ENCODE results near the gene PPP1R18. TPM values are rescaled to one million over a fixed set of nuclear protein-coding genes. Genes with fewer than 3 reads are reported as not detected.

The PPP1R18 gene
- total and polyA plus RNA-seq, 9 of the 15 experiments (the other 6 are each of a cell fraction or from before 2014, with no cell fraction given), result 12.0 to 99.2 (median 42.6) TPM

DNA sequence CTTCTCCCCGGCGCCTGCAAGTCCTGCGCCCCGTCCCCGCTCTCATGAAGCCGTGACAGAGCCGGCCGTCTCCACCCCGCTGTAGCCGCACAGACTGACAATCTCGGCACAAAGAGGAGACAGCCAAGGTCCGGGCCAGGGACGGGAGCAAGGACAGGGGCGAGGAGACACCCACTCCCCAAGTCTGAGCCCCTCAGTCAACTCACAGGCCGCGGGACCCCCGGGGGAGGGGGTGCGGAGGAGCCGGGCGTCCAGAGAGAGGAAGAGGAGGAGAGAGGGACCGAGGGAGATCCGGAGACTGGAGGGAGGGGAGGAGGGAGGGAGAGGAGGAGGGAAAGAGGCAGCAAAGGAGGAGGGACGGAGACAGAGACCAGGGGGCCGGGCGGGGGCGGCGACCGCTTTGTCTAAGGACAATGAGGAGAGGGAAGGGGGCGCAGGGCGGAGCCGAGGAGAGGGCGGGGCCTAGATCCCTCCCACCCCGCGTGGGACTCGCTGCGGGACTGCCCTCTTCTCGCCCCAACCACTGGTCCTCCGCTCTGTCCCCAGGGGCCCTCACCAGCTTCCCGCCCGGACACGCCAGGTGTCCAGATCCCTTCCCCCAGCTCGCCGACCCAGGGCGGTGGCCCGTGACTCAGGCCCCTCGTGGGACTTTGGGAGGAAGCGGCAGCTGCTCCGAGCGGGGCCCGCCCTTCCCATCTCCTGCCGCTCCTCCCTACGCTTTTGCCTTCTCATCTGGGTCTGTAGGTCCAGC is 638 bp upstream of the PPP1R18 start (continued):
- TF ChIP-seq, protein P1, sequence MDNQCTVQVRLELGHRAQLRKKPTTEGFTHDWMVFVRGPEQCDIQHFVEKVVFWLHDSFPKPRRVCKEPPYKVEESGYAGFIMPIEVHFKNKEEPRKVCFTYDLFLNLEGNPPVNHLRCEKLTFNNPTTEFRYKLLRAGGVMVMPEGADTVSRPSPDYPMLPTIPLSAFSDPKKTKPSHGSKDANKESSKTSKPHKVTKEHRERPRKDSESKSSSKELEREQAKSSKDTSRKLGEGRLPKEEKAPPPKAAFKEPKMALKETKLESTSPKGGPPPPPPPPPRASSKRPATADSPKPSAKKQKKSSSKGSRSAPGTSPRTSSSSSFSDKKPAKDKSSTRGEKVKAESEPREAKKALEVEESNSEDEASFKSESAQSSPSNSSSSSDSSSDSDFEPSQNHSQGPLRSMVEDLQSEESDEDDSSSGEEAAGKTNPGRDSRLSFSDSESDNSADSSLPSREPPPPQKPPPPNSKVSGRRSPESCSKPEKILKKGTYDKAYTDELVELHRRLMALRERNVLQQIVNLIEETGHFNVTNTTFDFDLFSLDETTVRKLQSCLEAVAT (IDR thresholded peaks at IDR 0.05), result peak; percentile 32 to 66; a peak in 2 of 4 replicates
- TF ChIP-seq KHSRP (IDR thresholded peaks at IDR 0.05) (no peak), NFXL1 (CRISPR knock-in tag; IDR thresholded peaks at IDR 0.05) (no peak), MAZ (CRISPR knock-in tag; conservative IDR thresholded peaks at IDR 0.05 in 1 of 2, IDR thresholded peaks at IDR 0.05 in 1 of 2) (peak in 1 of 2 experiments; percentile 90), TAF15 (IDR thresholded peaks at IDR 0.05; ENCODE audit: low read depth, low read length) (no peak), STAT5A (IDR thresholded peaks at IDR 0.05; ENCODE audit: borderline replicate concordance, low read length) (peak; percentile 41; the same call in 1 of the 2 replicates)
- TF ChIP-seq, protein P2, sequence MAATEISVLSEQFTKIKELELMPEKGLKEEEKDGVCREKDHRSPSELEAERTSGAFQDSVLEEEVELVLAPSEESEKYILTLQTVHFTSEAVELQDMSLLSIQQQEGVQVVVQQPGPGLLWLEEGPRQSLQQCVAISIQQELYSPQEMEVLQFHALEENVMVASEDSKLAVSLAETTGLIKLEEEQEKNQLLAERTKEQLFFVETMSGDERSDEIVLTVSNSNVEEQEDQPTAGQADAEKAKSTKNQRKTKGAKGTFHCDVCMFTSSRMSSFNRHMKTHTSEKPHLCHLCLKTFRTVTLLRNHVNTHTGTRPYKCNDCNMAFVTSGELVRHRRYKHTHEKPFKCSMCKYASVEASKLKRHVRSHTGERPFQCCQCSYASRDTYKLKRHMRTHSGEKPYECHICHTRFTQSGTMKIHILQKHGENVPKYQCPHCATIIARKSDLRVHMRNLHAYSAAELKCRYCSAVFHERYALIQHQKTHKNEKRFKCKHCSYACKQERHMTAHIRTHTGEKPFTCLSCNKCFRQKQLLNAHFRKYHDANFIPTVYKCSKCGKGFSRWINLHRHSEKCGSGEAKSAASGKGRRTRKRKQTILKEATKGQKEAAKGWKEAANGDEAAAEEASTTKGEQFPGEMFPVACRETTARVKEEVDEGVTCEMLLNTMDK (IDR thresholded peaks at IDR 0.05; ENCODE audit: borderline replicate concordance, insufficient read depth, low read depth, low read length, poor library complexity, severe bottlenecking), result no peak
- TF ChIP-seq, protein P3, sequence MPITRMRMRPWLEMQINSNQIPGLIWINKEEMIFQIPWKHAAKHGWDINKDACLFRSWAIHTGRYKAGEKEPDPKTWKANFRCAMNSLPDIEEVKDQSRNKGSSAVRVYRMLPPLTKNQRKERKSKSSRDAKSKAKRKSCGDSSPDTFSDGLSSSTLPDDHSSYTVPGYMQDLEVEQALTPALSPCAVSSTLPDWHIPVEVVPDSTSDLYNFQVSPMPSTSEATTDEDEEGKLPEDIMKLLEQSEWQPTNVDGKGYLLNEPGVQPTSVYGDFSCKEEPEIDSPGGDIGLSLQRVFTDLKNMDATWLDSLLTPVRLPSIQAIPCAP (CRISPR knock-in tag; IDR thresholded peaks at IDR 0.05; ENCODE audit: borderline replicate concordance), result no peak
- TF ChIP-seq, protein P4, sequence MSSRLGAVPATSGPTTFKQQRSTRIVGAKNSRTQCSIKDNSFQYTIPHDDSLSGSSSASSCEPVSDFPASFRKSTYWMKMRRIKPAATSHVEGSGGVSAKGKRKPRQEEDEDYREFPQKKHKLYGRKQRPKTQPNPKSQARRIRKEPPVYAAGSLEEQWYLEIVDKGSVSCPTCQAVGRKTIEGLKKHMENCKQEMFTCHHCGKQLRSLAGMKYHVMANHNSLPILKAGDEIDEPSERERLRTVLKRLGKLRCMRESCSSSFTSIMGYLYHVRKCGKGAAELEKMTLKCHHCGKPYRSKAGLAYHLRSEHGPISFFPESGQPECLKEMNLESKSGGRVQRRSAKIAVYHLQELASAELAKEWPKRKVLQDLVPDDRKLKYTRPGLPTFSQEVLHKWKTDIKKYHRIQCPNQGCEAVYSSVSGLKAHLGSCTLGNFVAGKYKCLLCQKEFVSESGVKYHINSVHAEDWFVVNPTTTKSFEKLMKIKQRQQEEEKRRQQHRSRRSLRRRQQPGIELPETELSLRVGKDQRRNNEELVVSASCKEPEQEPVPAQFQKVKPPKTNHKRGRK (tag; IDR thresholded peaks at IDR 0.05), result no peak
